OCI-LY7 (cell line): ENCODE data around the gene UBALD1. TPM values are rescaled to one million over a fixed set of nuclear protein-coding genes. Genes with fewer than 3 reads are reported as not detected.
A peak's percentile ranks its signal among the peaks of the same experiment; 100 is the strongest.

ENCODE experiments used
- BruUV-seq: library from RNA; stranded (reverse); fragments of 400-500 nt; replicated peaks from 2 replicates; lab custom pipeline; 2021; lab: Mats Ljungman, UMichigan
- CTCF ChIA-PET: fragments of 300-600 bp; sonication (Branson Sonifier 250); formaldehyde crosslinking; loops from one replicate; lab custom pipeline; 2022; ENCODE audit warnings: antibody characterized with exemption; ENCODE audit not compliant: unreplicated experiment; lab: Charles Lee
- POLR2A ChIA-PET: fragments of 300-600 bp; sonication (Branson Sonifier 250); formaldehyde crosslinking; loops from one replicate; lab custom pipeline; 2022; ENCODE audit warnings: antibody characterized with exemption; lab: Charles Lee
- DNase-seq: peaks from one replicate; pipeline ENCODE4 v3.0.0-alpha.2; 2015; ENCODE audit warnings: low spot score
- H2AFZ ChIP-seq: fragments of 200-600 bp; sonication (generic), shearing (Covaris generic); 2 replicates; pipeline ENCODE4 v1.6.1; 2014; ENCODE audit warnings: mild to moderate bottlenecking, antibody characterized with exemption, low read length, moderate library complexity
- H3K27ac ChIP-seq: fragments of 200-600 bp; sonication (generic); 2 replicates; pipeline ENCODE4 v1.5.1; 2014; ENCODE audit warnings: mixed run types, low read depth, mild to moderate bottlenecking, moderate library complexity, low read length, inconsistent platforms; ENCODE audit not compliant: poor library complexity, severe bottlenecking
- H3K36me3 ChIP-seq: fragments of 200-600 bp; sonication (generic); 2 replicates; pipeline ENCODE4 v1.6.1; 2014; ENCODE audit warnings: mild to moderate bottlenecking, antibody characterized with exemption, low read length, moderate library complexity, mixed read lengths; ENCODE audit not compliant: insufficient read depth
- H3K4me1 ChIP-seq: fragments of 200-600 bp; sonication (generic); 2 replicates; pipeline ENCODE4 v1.5.1; 2014; ENCODE audit warnings: mild to moderate bottlenecking, low read length; ENCODE audit not compliant: insufficient read depth, poor library complexity, severe bottlenecking
- H3K4me2 ChIP-seq: fragments of 200-600 bp; sonication (generic); 2 replicates; pipeline ENCODE4 v1.6.1; 2014; ENCODE audit warnings: mild to moderate bottlenecking, low read length
- H3K4me3 ChIP-seq: fragments of 200-600 bp; sonication (generic); 2 replicates; pipeline ENCODE4 v1.5.1; 2014; ENCODE audit warnings: mild to moderate bottlenecking, low read depth, low read length; ENCODE audit not compliant: poor library complexity, severe bottlenecking
- H3K79me2 ChIP-seq: fragments of 200-600 bp; sonication (generic); 2 replicates; pipeline ENCODE4 v1.6.1; 2016; ENCODE audit warnings: low read depth, mild to moderate bottlenecking, low read length, moderate library complexity, mixed read lengths; ENCODE audit not compliant: insufficient read depth
- H3K9me2 ChIP-seq: fragments of 200-600 bp; sonication (generic); 2 replicates; pipeline ENCODE4 v1.6.1; 2016; ENCODE audit warnings: mild to moderate bottlenecking, low read length, mixed read lengths; ENCODE audit not compliant: insufficient read depth
- H3K9me3 ChIP-seq: fragments of 200-600 bp; sonication (generic); 2 replicates; pipeline ENCODE4 v1.6.1; 2014; ENCODE audit warnings: mild to moderate bottlenecking, mixed run types, low read length, mixed read lengths
- H4K20me1 ChIP-seq: fragments of 200-600 bp; sonication (generic); 2 replicates; pipeline ENCODE4 v1.6.1; 2014; ENCODE audit warnings: mild to moderate bottlenecking, antibody characterized with exemption, low read length, moderate library complexity, mixed read lengths; ENCODE audit not compliant: insufficient read depth
- EZH2phosphoT487 ChIP-seq: fragments of 200-600 bp; sonication (generic); IDR thresholded peaks from 2 replicates; pipeline ENCODE4 v1.6.1; 2018; ENCODE audit warnings: low read depth, borderline replicate concordance, mild to moderate bottlenecking, mixed run types, antibody characterized with exemption, low read length, moderate library complexity, mixed read lengths
- intact Hi-C: fragments of 100-400 bp; cut with micrococcal nuclease; formaldehyde crosslinking; loops from one replicate; pipeline ENCODE4 v1.10.0; 2022; ENCODE audit not compliant: unreplicated experiment
- total RNA-seq, 2 experiments: library from RNA; depleted of rRNA in 1 of 2; stranded (reverse); fragments of >200 nt in 1 of 2; shearing (Covaris generic) in 1 of 2; gene quantifications; 2 replicates each; pipeline ENCODE4 v1.2.3, GENCODE V29; 2014 to 2022
- TF ChIP-seq, protein P1 (sequence below): fragments of 200-600 bp; sonication (generic); conservative IDR thresholded peaks from 2 replicates; pipeline ENCODE4 v1.5.1; 2014; ENCODE audit warnings: mild to moderate bottlenecking, antibody characterized with exemption, low read length, moderate library complexity, mixed read lengths

UBALD1 gene
- total RNA-seq, 2 experiments from 2014 or later: 11.1 to 34.1 TPM

GRCh38 chr16:4612474-4612931 is 2.2 kb downstream of the UBALD1 start:
- peak; percentile 20 for DNase-seq
- no peaks in the 10 kb centered on the region for H3K36me3 ChIP-seq
- no peak overlapping the region for H3K27ac ChIP-seq
- peaks cover 6% of the 10 kb centered on the region; the same call in 1 of the 2 replicates for H3K79me2 ChIP-seq
- peaks cover 30% of the 10 kb centered on the region for H3K4me1 ChIP-seq
- H3K9me3 ChIP-seq: no peaks in the 10 kb centered on the region
- no peaks in the 10 kb centered on the region for H4K20me1 ChIP-seq
- TF ChIP-seq, protein P1, sequence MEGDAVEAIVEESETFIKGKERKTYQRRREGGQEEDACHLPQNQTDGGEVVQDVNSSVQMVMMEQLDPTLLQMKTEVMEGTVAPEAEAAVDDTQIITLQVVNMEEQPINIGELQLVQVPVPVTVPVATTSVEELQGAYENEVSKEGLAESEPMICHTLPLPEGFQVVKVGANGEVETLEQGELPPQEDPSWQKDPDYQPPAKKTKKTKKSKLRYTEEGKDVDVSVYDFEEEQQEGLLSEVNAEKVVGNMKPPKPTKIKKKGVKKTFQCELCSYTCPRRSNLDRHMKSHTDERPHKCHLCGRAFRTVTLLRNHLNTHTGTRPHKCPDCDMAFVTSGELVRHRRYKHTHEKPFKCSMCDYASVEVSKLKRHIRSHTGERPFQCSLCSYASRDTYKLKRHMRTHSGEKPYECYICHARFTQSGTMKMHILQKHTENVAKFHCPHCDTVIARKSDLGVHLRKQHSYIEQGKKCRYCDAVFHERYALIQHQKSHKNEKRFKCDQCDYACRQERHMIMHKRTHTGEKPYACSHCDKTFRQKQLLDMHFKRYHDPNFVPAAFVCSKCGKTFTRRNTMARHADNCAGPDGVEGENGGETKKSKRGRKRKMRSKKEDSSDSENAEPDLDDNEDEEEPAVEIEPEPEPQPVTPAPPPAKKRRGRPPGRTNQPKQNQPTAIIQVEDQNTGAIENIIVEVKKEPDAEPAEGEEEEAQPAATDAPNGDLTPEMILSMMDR: peak; percentile 53
- no peak for TF ChIP-seq EZH2phosphoT487
- no peaks in the 10 kb centered on the region for H3K9me2 ChIP-seq
- H3K4me2 ChIP-seq: peak overlapping the region; percentile 88
- no TSS peak for BruUV-seq
- no peak overlapping the region for H2AFZ ChIP-seq
- intact Hi-C loops: loop anchor here (10.0 kb wide), 2 partner anchors 152 to 198 kb away; partner anchors contain the start of genes CORO7 and ZNF500
- ChIA-PET POLR2A (interaction anchor here (0.6 kb wide), 1 partner anchor 141 kb away, joined by 5 read pairs; no protein-coding TSS in a partner anchor), CTCF (no interaction called here)
- no peak overlapping the region for H3K4me3 ChIP-seq

DNA sequence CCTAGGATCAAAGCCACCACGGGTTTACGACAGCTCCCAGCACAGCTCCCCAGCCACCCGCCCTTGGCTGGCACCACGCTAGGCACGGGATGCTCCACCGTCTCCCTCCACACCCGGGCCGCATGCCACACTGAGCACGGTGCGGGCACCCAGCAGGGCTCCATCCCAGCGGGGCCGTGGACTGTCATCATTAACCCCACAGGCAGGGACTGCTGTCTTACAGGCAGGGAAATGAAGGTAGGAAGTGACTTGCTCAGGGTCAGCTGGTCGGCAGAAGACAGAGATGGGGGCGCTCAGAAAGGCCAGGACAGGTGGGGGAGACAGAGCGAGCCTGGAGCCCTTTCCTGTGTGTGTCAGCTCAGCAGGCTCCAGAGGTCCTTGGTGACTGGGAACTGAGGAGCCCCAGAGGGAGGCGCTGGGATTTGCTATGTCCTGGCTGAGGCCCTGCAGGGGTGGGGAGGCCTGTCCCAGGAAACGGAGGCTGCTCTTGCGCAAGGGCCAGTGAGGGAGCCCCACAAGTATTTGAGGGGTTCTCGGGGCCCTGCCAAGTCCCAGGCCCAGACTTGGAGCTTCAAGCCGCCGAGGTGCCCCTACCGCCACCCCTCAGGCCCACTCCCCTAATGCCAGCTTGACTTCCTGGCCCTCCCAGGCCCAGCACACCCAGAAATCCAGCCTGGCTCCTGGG is 3.2 kb downstream of the UBALD1 start:
- no peak for DNase-seq
- no peaks in the 10 kb centered on the region for H3K9me2 ChIP-seq
- peaks cover 21% of the 10 kb centered on the region for H3K4me1 ChIP-seq
- no peaks in the 10 kb centered on the region for H3K36me3 ChIP-seq
- ChIA-PET POLR2A (no interaction called here), CTCF (interaction anchor here (0.6 kb wide), 1 partner anchor 123 kb away, joined by 3 read pairs; the partner anchor contains the start of genes ANKS3 and DNAAF8)
- no peak overlapping the region for H2AFZ ChIP-seq
- H3K27ac ChIP-seq: no peak overlapping the region
- 0 out of 2 replicates have a peak, but pooled peaks cover 6% of the 10 kb centered on the region for H3K79me2 ChIP-seq
- TF ChIP-seq, protein P1: no peak
- no peak for TF ChIP-seq EZH2phosphoT487
- no peak overlapping the region for H3K4me2 ChIP-seq
- no TSS peak for BruUV-seq
- H4K20me1 ChIP-seq: no peaks in the 10 kb centered on the region
- intact Hi-C loops: loop anchor here (10.0 kb wide), 2 partner anchors 153 to 197 kb away; partner anchors contain the start of genes CORO7 and ZNF500
- no peak overlapping the region for H3K4me3 ChIP-seq
- H3K9me3 ChIP-seq: no peaks in the 10 kb centered on the region
